GM12878 (cell line): ENCODE results near the gene RAPGEF1. TPM values are rescaled to one million over a fixed set of nuclear protein-coding genes. Genes with fewer than 3 reads are reported as not detected.

Source experiments
- CBX5 ChIP-seq: sonication (generic); IDR thresholded peaks from 2 replicates; pipeline ENCODE4 v1.6.1; 2016; ENCODE audit warnings: low read depth, moderate library complexity, mild to moderate bottlenecking, inconsistent platforms
- GATAD2B ChIP-seq: fragments of 450-650 bp; conservative IDR thresholded peaks from 2 replicates; pipeline ENCODE4 v1.6.1; 2017; ENCODE audit warnings: low read depth, mild to moderate bottlenecking, moderate library complexity
- KAT2A ChIP-seq: conservative IDR thresholded peaks from 2 replicates; pipeline ENCODE4 v1.6.1; 2011; ENCODE audit warnings: low read depth, low read length; ENCODE audit not compliant: control insufficient read depth
- MEF2A ChIP-seq: IDR thresholded peaks from 2 replicates; pipeline ENCODE4 v1.6.1; 2011; ENCODE audit warnings: low read depth, mild to moderate bottlenecking, low read length, moderate library complexity; ENCODE audit not compliant: insufficient read depth
- MEF2B ChIP-seq: fragments of 450-650 bp; IDR thresholded peaks from 2 replicates; pipeline ENCODE4 v1.6.1; 2018; ENCODE audit warnings: mild to moderate bottlenecking, moderate library complexity; ENCODE audit not compliant: partially characterized antibody, poor library complexity, severe bottlenecking
- NBN ChIP-seq: fragments of 450-650 bp; IDR thresholded peaks from 2 replicates; pipeline ENCODE4 v1.6.1; 2016
- NKRF ChIP-seq: fragments of 450-650 bp; conservative IDR thresholded peaks from 2 replicates; pipeline ENCODE4 v1.6.1; 2017; ENCODE audit warnings: mild to moderate bottlenecking, moderate library complexity
- NR2C1 ChIP-seq: fragments of 450-650 bp; IDR thresholded peaks from 2 replicates; pipeline ENCODE4 v1.6.1; 2017; ENCODE audit warnings: antibody characterized with exemption, mild to moderate bottlenecking, moderate library complexity
- RELA ChIP-seq: fragments of 450-650 bp; IDR thresholded peaks from 2 replicates; pipeline ENCODE4 v1.8.0; 2014; ENCODE audit warnings: borderline replicate concordance; ENCODE audit not compliant: partially characterized antibody
- SIX5 ChIP-seq: IDR thresholded peaks from 2 replicates; pipeline ENCODE4 v1.6.1; 2011; ENCODE audit warnings: mild to moderate bottlenecking, low read depth, low read length, moderate library complexity; ENCODE audit not compliant: severe bottlenecking
- SREBF2 ChIP-seq: IDR thresholded peaks from 2 replicates; pipeline ENCODE4 v1.6.1; 2012; ENCODE audit warnings: mild to moderate bottlenecking, low read length
- SUZ12 ChIP-seq: fragments of 200-600 bp; sonication (generic); IDR thresholded peaks from one replicate; pipeline ENCODE4 v1.6.1; 2018; ENCODE audit warnings: antibody characterized with exemption, mild to moderate bottlenecking; ENCODE audit not compliant: unreplicated experiment
- ZSCAN29 ChIP-seq: fragments of 450-650 bp; IDR thresholded peaks from 2 replicates; pipeline ENCODE4 v1.6.1; 2017; ENCODE audit warnings: mild to moderate bottlenecking, moderate library complexity
- polyA plus RNA-seq, 11 experiments: library from polyadenylated mRNA; depleted of rRNA in 4 of 11; unstranded in 6 of 11; stranded (reverse) in 5 of 11; fragments of >200 nt; fragmentation: Nextera tagmentation in 4 of 11; fragmentation: Illumina TruSeq in 1 of 11; extraction: Ambion mirVana in 4 of 11; extraction: Trizol in 1 of 11; gene quantifications; 1 replicate in 1 of 11; 2 replicates in 10 of 11; pipeline versions ENCODE4 v1.2.1 to v1.2.3, GENCODE V29; 2011 to 2016; ENCODE audit warnings: inconsistent platforms in 2 of 11, missing spikeins in 2 of 11, low read depth in 1 of 11
- total RNA-seq, 4 experiments: library from RNA; depleted of rRNA in 3 of 4; stranded (reverse); fragments of >200 nt in 3 of 4; fragmentation: Illumina TruSeq in 1 of 4; extraction: Trizol in 1 of 4; gene quantifications; 2 replicates each; pipeline versions ENCODE4 v1.2.1 to v1.2.3, GENCODE V29; 2013 to 2021
- TF ChIP-seq, protein P1 (sequence below): fragments of 450-650 bp; IDR thresholded peaks from 2 replicates; pipeline ENCODE4 v1.6.1; 2017; ENCODE audit warnings: mild to moderate bottlenecking, moderate library complexity
- TF ChIP-seq, protein P2 (sequence below): fragments of 150-350 bp; IDR thresholded peaks from 2 replicates; pipeline ENCODE4 v1.6.1; 2016; ENCODE audit warnings: low read depth, low read length
- TF ChIP-seq, protein P3 (sequence below): IDR thresholded peaks from 2 replicates; pipeline ENCODE4 v1.6.1; 2012; ENCODE audit warnings: low read depth, low read length, improper control_type of control experiment
- TF ChIP-seq, protein P4 (sequence below): fragments of 450-650 bp; IDR thresholded peaks from 2 replicates; pipeline ENCODE4 v1.6.1; 2016; ENCODE audit warnings: mild to moderate bottlenecking

Gene RAPGEF1
- total and polyA plus RNA-seq, 10 of the 15 experiments (the other 5 are each of a cell fraction or from before 2014, with no cell fraction given): 0.42 to 113 (median 45.9) TPM

DNA sequence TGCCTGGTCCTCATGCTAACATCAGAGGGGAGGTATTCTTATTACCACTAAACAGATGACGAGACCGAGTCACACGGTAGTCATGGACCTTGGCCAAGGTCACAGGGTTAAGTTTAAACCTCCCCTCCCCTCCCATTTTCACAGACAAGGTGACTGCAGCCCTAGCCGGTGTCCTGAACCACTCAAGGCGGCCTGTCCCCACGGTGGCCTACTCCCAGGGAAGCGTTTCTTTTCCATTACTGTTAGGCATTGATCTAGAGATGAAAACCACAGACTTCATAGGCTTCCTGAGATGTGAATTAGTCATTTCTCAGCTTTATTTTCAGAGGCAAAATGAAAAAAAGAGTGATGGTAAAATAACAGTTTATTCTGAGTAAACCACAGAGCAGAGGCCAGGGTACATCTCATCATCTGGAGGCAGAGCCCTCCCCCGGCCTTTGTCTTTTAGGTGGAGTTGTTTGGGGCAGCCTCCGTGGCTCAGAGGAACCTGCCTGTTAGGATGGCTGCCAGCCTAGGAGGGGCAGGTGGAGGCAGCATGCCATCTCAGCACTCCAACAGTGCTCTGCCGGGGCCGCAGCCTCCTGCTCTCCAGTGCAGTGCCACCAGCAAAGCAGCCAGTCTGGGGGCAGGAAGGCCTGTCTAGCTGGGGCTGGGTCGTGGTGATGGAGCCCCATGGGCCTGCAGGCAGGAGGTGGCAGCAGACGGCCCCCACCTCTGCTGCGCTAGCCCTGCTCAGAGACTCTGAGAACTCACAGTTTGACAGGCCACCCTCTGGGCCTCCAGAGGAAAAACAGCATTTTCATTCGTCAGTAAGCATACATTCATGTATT, 71.2 kb downstream of the RAPGEF1 start (continued):
- TF ChIP-seq NKRF (no peak), SIX5 (no peak), SREBF2 (no peak), MEF2B (peak; percentile 69), MEF2A (peak; percentile 74), RELA (peak; percentile 70), NR2C1 (peak; percentile 50; the same call in 1 of the 2 replicates), NBN (0 out of 2 replicates have a peak, but pooled peaks have one; percentile 81), CBX5 (no peak), KAT2A (no peak), ZSCAN29 (no peak), GATAD2B (peak; percentile 74), SUZ12 (no peak)
- TF ChIP-seq, protein P1, sequence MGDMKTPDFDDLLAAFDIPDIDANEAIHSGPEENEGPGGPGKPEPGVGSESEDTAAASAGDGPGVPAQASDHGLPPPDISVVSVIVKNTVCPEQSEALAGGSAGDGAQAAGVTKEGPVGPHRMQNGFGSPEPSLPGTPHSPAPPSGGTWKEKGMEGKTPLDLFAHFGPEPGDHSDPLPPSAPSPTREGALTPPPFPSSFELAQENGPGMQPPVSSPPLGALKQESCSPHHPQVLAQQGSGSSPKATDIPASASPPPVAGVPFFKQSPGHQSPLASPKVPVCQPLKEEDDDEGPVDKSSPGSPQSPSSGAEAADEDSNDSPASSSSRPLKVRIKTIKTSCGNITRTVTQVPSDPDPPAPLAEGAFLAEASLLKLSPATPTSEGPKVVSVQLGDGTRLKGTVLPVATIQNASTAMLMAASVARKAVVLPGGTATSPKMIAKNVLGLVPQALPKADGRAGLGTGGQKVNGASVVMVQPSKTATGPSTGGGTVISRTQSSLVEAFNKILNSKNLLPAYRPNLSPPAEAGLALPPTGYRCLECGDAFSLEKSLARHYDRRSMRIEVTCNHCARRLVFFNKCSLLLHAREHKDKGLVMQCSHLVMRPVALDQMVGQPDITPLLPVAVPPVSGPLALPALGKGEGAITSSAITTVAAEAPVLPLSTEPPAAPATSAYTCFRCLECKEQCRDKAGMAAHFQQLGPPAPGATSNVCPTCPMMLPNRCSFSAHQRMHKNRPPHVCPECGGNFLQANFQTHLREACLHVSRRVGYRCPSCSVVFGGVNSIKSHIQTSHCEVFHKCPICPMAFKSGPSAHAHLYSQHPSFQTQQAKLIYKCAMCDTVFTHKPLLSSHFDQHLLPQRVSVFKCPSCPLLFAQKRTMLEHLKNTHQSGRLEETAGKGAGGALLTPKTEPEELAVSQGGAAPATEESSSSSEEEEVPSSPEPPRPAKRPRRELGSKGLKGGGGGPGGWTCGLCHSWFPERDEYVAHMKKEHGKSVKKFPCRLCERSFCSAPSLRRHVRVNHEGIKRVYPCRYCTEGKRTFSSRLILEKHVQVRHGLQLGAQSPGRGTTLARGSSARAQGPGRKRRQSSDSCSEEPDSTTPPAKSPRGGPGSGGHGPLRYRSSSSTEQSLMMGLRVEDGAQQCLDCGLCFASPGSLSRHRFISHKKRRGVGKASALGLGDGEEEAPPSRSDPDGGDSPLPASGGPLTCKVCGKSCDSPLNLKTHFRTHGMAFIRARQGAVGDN: peak; percentile 95
- TF ChIP-seq, protein P2, sequence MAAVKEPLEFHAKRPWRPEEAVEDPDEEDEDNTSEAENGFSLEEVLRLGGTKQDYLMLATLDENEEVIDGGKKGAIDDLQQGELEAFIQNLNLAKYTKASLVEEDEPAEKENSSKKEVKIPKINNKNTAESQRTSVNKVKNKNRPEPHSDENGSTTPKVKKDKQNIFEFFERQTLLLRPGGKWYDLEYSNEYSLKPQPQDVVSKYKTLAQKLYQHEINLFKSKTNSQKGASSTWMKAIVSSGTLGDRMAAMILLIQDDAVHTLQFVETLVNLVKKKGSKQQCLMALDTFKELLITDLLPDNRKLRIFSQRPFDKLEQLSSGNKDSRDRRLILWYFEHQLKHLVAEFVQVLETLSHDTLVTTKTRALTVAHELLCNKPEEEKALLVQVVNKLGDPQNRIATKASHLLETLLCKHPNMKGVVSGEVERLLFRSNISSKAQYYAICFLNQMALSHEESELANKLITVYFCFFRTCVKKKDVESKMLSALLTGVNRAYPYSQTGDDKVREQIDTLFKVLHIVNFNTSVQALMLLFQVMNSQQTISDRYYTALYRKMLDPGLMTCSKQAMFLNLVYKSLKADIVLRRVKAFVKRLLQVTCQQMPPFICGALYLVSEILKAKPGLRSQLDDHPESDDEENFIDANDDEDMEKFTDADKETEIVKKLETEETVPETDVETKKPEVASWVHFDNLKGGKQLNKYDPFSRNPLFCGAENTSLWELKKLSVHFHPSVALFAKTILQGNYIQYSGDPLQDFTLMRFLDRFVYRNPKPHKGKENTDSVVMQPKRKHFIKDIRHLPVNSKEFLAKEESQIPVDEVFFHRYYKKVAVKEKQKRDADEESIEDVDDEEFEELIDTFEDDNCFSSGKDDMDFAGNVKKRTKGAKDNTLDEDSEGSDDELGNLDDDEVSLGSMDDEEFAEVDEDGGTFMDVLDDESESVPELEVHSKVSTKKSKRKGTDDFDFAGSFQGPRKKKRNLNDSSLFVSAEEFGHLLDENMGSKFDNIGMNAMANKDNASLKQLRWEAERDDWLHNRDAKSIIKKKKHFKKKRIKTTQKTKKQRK: no peak
- TF ChIP-seq, protein P3, sequence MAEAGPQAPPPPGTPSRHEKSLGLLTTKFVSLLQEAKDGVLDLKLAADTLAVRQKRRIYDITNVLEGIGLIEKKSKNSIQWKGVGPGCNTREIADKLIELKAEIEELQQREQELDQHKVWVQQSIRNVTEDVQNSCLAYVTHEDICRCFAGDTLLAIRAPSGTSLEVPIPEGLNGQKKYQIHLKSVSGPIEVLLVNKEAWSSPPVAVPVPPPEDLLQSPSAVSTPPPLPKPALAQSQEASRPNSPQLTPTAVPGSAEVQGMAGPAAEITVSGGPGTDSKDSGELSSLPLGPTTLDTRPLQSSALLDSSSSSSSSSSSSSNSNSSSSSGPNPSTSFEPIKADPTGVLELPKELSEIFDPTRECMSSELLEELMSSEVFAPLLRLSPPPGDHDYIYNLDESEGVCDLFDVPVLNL: no peak
- TF ChIP-seq, protein P4, sequence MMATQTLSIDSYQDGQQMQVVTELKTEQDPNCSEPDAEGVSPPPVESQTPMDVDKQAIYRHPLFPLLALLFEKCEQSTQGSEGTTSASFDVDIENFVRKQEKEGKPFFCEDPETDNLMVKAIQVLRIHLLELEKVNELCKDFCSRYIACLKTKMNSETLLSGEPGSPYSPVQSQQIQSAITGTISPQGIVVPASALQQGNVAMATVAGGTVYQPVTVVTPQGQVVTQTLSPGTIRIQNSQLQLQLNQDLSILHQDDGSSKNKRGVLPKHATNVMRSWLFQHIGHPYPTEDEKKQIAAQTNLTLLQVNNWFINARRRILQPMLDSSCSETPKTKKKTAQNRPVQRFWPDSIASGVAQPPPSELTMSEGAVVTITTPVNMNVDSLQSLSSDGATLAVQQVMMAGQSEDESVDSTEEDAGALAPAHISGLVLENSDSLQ: 0 out of 2 replicates have a peak, but pooled peaks have one; percentile 12
